GM21786 (cell line): ENCODE results near the gene FAM184B.

Source experiments
- ATAC-seq: cut with Tn5 transposase; IDR thresholded peaks from one replicate; pipeline ENCODE4 v1.9.1; 2021; ENCODE audit not compliant: unreplicated experiment

FAM184B gene

GRCh38 chr4:17587094-17587822 lies 194.2 kb downstream of the FAM184B start:
- ATAC-seq = no peak

GRCh38 chr4:17584521-17585213 lies 196.8 kb downstream of the FAM184B start:
- ATAC-seq = no peak

- no peak for ATAC-seq
These were observed 197.5 kb downstream of the FAM184B start for GRCh38 chr4:17583941-17584340.

GRCh38 chr4:17583276-17583675 lies 198.1 kb downstream of the FAM184B start:
- no peak for ATAC-seq

- ATAC-seq = no peak
These were observed 200.5 kb downstream of the FAM184B start for GRCh38 chr4:17580969-17581368.
